ENCODE measurements around the gene GUCY2D. TPM values are rescaled to one million over a fixed set of nuclear protein-coding genes. Genes with fewer than 3 reads are reported as not detected.

Gene GUCY2D
- total RNA-seq, 4 donors from 2014 or later, result 0.30 TPM; not detected in 3

DNA sequence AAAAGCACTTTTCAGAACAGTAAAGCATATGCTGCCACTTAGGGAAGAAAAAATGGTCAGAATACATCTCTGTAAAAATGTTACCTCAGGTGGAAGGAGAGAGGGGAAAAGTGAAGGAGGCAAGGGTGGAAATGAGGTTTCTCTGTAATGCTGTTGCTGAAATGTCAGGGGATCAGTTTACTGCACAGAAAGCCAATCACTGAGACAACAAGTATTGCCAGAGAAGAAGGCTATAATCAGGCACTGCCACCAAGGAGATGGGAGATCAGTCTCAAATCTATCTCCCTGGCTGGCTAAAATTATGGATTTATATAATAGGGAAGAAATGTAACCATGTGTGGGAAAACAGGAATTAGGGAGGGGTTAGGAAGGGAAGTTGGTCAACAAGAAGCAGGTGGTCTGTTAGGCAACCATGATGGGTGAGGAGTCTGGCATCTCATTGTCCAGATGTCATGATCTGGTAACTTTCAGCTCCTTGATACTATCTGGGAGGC is 27.7 kb upstream of the GUCY2D start:
- peaks cover 0 to 22% (median 2%) of the 10 kb centered on the region in 4 donors for H3K9me3 ChIP-seq
- TF ChIP-seq POLR2A (IDR thresholded peaks at IDR 0.05) (no peak), EP300 (IDR thresholded peaks at IDR 0.05) (no peak)
- TF ChIP-seq, protein P1, sequence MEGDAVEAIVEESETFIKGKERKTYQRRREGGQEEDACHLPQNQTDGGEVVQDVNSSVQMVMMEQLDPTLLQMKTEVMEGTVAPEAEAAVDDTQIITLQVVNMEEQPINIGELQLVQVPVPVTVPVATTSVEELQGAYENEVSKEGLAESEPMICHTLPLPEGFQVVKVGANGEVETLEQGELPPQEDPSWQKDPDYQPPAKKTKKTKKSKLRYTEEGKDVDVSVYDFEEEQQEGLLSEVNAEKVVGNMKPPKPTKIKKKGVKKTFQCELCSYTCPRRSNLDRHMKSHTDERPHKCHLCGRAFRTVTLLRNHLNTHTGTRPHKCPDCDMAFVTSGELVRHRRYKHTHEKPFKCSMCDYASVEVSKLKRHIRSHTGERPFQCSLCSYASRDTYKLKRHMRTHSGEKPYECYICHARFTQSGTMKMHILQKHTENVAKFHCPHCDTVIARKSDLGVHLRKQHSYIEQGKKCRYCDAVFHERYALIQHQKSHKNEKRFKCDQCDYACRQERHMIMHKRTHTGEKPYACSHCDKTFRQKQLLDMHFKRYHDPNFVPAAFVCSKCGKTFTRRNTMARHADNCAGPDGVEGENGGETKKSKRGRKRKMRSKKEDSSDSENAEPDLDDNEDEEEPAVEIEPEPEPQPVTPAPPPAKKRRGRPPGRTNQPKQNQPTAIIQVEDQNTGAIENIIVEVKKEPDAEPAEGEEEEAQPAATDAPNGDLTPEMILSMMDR (IDR thresholded peaks at IDR 0.05), result no peak
- no peaks in the 10 kb centered on the region for H3K4me1 ChIP-seq
- H3K36me3 ChIP-seq, result no peaks in the 10 kb centered on the region
- no peak overlapping the region for H3K27ac ChIP-seq
- H3K27me3 ChIP-seq, result peaks cover 0 to 12% of the 10 kb centered on the region in 2 donors
- no peak overlapping the region for H3K4me3 ChIP-seq
- DNase-seq (ENCODE audit: low spot score in 2 of 2), result no peak

DNA sequence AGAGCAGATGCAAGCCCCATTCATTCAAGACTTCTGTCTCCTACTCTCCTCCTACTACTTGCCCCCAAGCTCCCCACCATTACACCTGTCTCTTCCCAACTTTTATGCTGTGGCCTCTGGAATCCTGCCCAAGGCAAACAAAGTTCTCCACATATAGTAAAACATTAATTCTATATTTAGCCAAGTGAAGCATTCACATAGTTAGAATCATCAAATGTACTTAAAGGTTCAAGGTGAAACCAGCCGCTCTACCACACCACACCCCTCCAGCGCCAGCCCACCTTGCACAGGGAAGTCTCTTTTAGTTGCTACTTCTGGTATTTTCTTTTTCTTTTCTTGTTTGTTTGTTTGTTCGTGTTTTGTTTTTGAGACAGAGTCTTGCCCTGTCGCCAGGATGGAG is 25.4 kb upstream of the GUCY2D start:
- H3K36me3 ChIP-seq, result no peaks in the 10 kb centered on the region
- peaks cover 0 to 22% (median 2%) of the 10 kb centered on the region in 4 donors for H3K9me3 ChIP-seq
- no peak overlapping the region for H3K27ac ChIP-seq
- WGBS, 2 donors, result 84 to 89% methylated on average over 4 of the region's 4 CpGs
- H3K27me3 ChIP-seq, result peaks cover 0 to 15% of the 10 kb centered on the region in 2 donors
- H3K4me1 ChIP-seq, result no peaks in the 10 kb centered on the region
- DNase-seq (ENCODE audit: low spot score in 2 of 2), result no peak
- TF ChIP-seq EP300 (IDR thresholded peaks at IDR 0.05) (no peak), POLR2A (IDR thresholded peaks at IDR 0.05) (no peak)
- TF ChIP-seq, protein P1 (IDR thresholded peaks at IDR 0.05), result no peak
- H3K4me3 ChIP-seq, result no peak overlapping the region

DNA sequence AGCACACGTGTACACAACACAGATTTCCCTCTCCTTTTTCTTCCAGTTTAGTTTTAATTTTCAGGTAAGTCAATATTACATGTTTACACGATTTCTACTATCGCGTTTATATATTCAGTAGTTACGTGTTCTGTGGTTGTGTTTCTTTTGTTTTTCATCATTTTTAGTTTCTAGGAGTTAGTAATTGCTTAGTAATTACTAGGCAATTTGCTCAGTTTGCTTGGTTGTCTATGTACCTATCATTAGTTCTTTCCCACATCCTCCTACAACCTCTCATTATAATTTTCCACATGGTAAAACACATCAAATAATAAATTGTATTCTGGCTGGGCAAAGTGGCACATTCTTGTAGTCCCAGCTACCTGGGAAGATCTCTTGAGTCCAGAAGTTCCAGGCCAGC is 24.6 kb upstream of the GUCY2D start:
- H3K27me3 ChIP-seq, result peaks cover 0 to 19% of the 10 kb centered on the region in 2 donors
- H3K9me3 ChIP-seq, result peaks cover 0 to 22% (median 2%) of the 10 kb centered on the region in 4 donors
- no peak overlapping the region for H3K4me3 ChIP-seq
- WGBS, 2 donors, result 90 to 92% methylated on average over 5 of the region's 5 CpGs
- DNase-seq (ENCODE audit: low spot score in 2 of 2), result no peak
- H3K36me3 ChIP-seq, result no peaks in the 10 kb centered on the region
- TF ChIP-seq, protein P1 (IDR thresholded peaks at IDR 0.05), result no peak
- TF ChIP-seq POLR2A (IDR thresholded peaks at IDR 0.05) (no peak), EP300 (IDR thresholded peaks at IDR 0.05) (no peak)
- no peaks in the 10 kb centered on the region for H3K4me1 ChIP-seq
- H3K27ac ChIP-seq, result no peak overlapping the region

DNA sequence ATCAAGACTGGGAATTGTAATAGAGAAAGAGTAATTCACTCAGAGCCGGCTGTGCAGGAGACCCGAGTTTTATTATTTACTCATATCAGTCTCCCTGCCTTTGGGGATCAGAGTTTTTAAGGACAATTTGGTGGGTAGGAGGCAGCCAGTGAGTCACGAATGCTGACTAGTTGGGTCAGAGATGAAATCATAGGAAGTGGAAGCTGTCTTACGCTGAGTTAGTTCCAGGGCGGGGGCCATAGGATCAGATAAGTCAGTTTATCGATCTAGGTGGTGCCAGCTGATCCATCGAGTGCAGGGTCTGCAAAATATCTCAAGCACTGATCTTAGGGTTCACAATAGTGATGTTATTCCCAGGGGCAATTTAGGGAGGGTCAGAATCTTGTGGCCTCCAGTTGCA is 20.2 kb upstream of the GUCY2D start:
- DNase-seq (ENCODE audit: low spot score in 2 of 2), result no peak
- H3K27ac ChIP-seq, result no peak overlapping the region
- TF ChIP-seq, protein P1 (IDR thresholded peaks at IDR 0.05), result no peak
- no peak for TF ChIP-seq EP300 (IDR thresholded peaks at IDR 0.05)
- no peak for TF ChIP-seq POLR2A (IDR thresholded peaks at IDR 0.05)
- H3K27me3 ChIP-seq, result peaks cover 0 to 51% of the 10 kb centered on the region in 2 donors
- WGBS, 2 donors, result 64% methylated on average over 7 of the region's 7 CpGs
- no peak overlapping the region for H3K4me3 ChIP-seq
- H3K9me3 ChIP-seq, result no peaks in the 10 kb centered on the region
- H3K4me1 ChIP-seq, result no peaks in the 10 kb centered on the region
- no peaks in the 10 kb centered on the region for H3K36me3 ChIP-seq

DNA sequence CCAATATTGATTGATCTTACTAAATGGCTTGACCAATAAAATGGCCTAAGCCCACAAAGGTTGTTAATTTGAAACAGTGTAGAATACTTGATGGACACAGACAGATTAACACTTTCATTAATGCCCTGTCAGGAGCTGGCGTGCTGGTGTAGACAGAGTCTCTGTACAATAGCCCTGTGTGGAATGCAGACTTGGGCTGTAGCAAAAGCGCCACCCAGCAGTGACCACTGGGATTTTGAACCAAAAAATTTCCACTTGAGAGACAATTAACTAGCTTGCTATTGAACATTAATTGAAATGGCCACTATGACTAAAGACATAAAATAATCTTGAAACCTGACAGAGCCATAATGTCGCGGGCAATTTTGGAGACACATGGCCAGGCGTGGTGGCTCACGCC is 19.7 kb upstream of the GUCY2D start:
- TF ChIP-seq, protein P1 (IDR thresholded peaks at IDR 0.05), result no peak
- TF ChIP-seq POLR2A (IDR thresholded peaks at IDR 0.05), result no peak
- no peak for TF ChIP-seq EP300 (IDR thresholded peaks at IDR 0.05)
- no peak overlapping the region for H3K4me3 ChIP-seq
- WGBS, 2 donors, result 79 to 83% methylated on average over 6 of the region's 6 CpGs
- no peak overlapping the region for H3K27ac ChIP-seq
- no peaks in the 10 kb centered on the region for H3K36me3 ChIP-seq
- peaks cover 0 to 52% of the 10 kb centered on the region in 2 donors for H3K27me3 ChIP-seq
- no peaks in the 10 kb centered on the region for H3K4me1 ChIP-seq
- DNase-seq (ENCODE audit: low spot score in 2 of 2), result no peak
- H3K9me3 ChIP-seq, result no peaks in the 10 kb centered on the region

Measured in tibial nerve (tissue), 4 donors.